CD14-positive monocyte (primary cell): ENCODE measurements around the gene DNAI1. TPM values are rescaled to one million over a fixed set of nuclear protein-coding genes. Genes with fewer than 3 reads are reported as not detected.

Source experiments
- DNase-seq, 3 donors: peaks; one replicate each; pipeline ENCODE4 v3.0.0-alpha.2; 2011 to 2022
- H2AFZ ChIP-seq: 2 replicates; pipeline ENCODE4 v1.6.0; 2012; ENCODE audit warnings: mild to moderate bottlenecking, low read depth, low read length, inconsistent platforms; ENCODE audit not compliant: insufficient read depth, poor library complexity, severe bottlenecking
- H3K27ac ChIP-seq, 2 donors: 1 replicate in 1 of 2; 2 replicates in 1 of 2; pipeline ENCODE4 v1.5.1; 2012 to 2013; ENCODE audit warnings: low read length in 2 of 2, control low read depth in 1 of 2, inconsistent platforms in 1 of 2, low read depth in 1 of 2, mild to moderate bottlenecking in 1 of 2
- H3K27me3 ChIP-seq, 2 donors: one replicate each; pipeline versions ENCODE4 v1.6.0 to v1.6.1; 2011 to 2013; ENCODE audit warnings: low read length in 2 of 2; ENCODE audit not compliant: control insufficient read depth in 2 of 2, insufficient read depth in 2 of 2
- H3K36me3 ChIP-seq, 2 donors: replicated peaks in 1 of 2; 1 replicate in 1 of 2; 2 replicates in 1 of 2; pipeline versions ENCODE4 v1.5.1 to v1.6.1; 2012 to 2013; ENCODE audit warnings: low read length in 2 of 2, control low read depth in 1 of 2, inconsistent platforms in 1 of 2, mild to moderate bottlenecking in 1 of 2; ENCODE audit not compliant: insufficient read depth in 2 of 2, control insufficient read depth in 1 of 2
- H3K4me1 ChIP-seq, 2 donors: 1 replicate in 1 of 2; 2 replicates in 1 of 2; pipeline versions ENCODE4 v1.5.1 to v1.6.1; 2012 to 2013; ENCODE audit warnings: low read length in 2 of 2, control low read depth in 1 of 2, inconsistent platforms in 1 of 2, mild to moderate bottlenecking in 1 of 2, moderate library complexity in 1 of 2; ENCODE audit not compliant: insufficient read depth in 2 of 2, control insufficient read depth in 1 of 2
- H3K4me2 ChIP-seq: replicated peaks from 2 replicates; pipeline ENCODE3; 2012; ENCODE audit warnings: low read length, moderate library complexity, mild to moderate bottlenecking; ENCODE audit not compliant: poor library complexity, severe bottlenecking; ENCODE audit errors: extremely low read depth
- H3K4me3 ChIP-seq, 3 experiments: fragments of 200-600 bp in 1 of 3; sonication (generic) in 1 of 3; replicated peaks in 1 of 3; 1 replicate in 2 of 3; 2 replicates in 1 of 3; pipeline ENCODE4 v1.5.1; 2011 to 2013; ENCODE audit warnings: low read length in 3 of 3, mild to moderate bottlenecking in 3 of 3, control low read depth in 2 of 3, low read depth in 2 of 3, inconsistent platforms in 1 of 3, moderate library complexity in 1 of 3
- H3K79me2 ChIP-seq: 2 replicates; pipeline ENCODE4 v1.6.0; 2012; ENCODE audit warnings: mild to moderate bottlenecking, control low read depth, inconsistent platforms, low read length, moderate library complexity; ENCODE audit not compliant: insufficient read depth
- H3K9ac ChIP-seq: 2 replicates; pipeline ENCODE4 v1.6.0; 2017; ENCODE audit warnings: low read length, mild to moderate bottlenecking; ENCODE audit not compliant: insufficient read depth, poor library complexity, severe bottlenecking
- H3K9me3 ChIP-seq, 2 donors: replicated peaks in 1 of 2; 1 replicate in 1 of 2; 2 replicates in 1 of 2; pipeline versions ENCODE4 v1.5.1 to v1.6.1; 2012 to 2013; ENCODE audit warnings: low read length in 2 of 2, control low read depth in 1 of 2; ENCODE audit not compliant: control insufficient read depth in 1 of 2, insufficient read depth in 1 of 2
- H4K20me1 ChIP-seq: 2 replicates; pipeline ENCODE4 v1.6.0; 2012; ENCODE audit warnings: mild to moderate bottlenecking, low read length, control low read depth, moderate library complexity; ENCODE audit not compliant: insufficient read depth
- H3K27ac Mint-ChIP-seq, 7 donors: one replicate each; pipeline ENCODE4 v1.8.0; 2020; ENCODE audit warnings: mild to moderate bottlenecking in 7 of 7, mixed read lengths in 7 of 7, moderate library complexity in 6 of 7, inconsistent platforms in 2 of 7
- H3K27me3 Mint-ChIP-seq, 3 donors: one replicate each; pipeline ENCODE4 v1.8.0; 2021 to 2022; ENCODE audit warnings: low read depth in 3 of 3, mild to moderate bottlenecking in 3 of 3, mixed read lengths in 3 of 3, moderate library complexity in 3 of 3, inconsistent platforms in 1 of 3
- H3K36me3 Mint-ChIP-seq, 2 donors: one replicate each; pipeline ENCODE4 v1.8.0; 2020; ENCODE audit warnings: mixed read lengths in 2 of 2, inconsistent platforms in 1 of 2, mild to moderate bottlenecking in 1 of 2
- H3K4me1 Mint-ChIP-seq: one replicate; pipeline ENCODE4 v1.8.0; 2020; ENCODE audit warnings: mild to moderate bottlenecking, mixed read lengths
- H3K4me3 Mint-ChIP-seq, 2 donors: one replicate each; pipeline ENCODE4 v1.8.0; 2020; ENCODE audit warnings: mild to moderate bottlenecking in 2 of 2, mixed read lengths in 2 of 2, moderate library complexity in 1 of 2
- H3K9me3 Mint-ChIP-seq, 7 donors: one replicate each; pipeline ENCODE4 v1.8.0; 2020 to 2022; ENCODE audit warnings: mixed read lengths in 7 of 7, mild to moderate bottlenecking in 6 of 7, moderate library complexity in 6 of 7, inconsistent platforms in 2 of 7
- CTCF ChIP-seq: fragments of 200-600 bp; IDR thresholded peaks from one replicate; pipeline ENCODE4 v1.8.0; 2022; ENCODE audit warnings: antibody characterized with exemption, mild to moderate bottlenecking
- WGBS: methylation state at CpG from one replicate; pipeline ENCODE4 v1.1.5; 2013; ENCODE audit warnings: missing lambda C conversion rate; ENCODE audit not compliant: insufficient coverage; 5-methylcytosine and 5-hydroxymethylcytosine counted together
- intact Hi-C, 2 donors: fragments of 100-400 bp; cut with micrococcal nuclease; formaldehyde crosslinking; loops; one replicate each; pipeline versions ENCODE4 v1.15.0 to v1.15.1; 2023
- polyA plus RNA-seq, 3 donors: library from polyadenylated mRNA; depleted of rRNA in 1 of 3; unstranded in 2 of 3; stranded (reverse) in 1 of 3; fragments of 300-500 nt in 2 of 3; fragments of >200 nt in 1 of 3; fragmentation: Illumina TruSeq in 2 of 3; gene quantifications; 1 replicate in 2 of 3; 2 replicates in 1 of 3; pipeline ENCODE4 v1.2.3, GENCODE V29; 2012 to 2021

Gene DNAI1
- polyA plus RNA-seq, 3 donors: not detected

GRCh38 chr9:34451545-34451944, 7.1 kb upstream of the DNAI1 start:
- peaks cover 0 to 3% of the 10 kb centered on the region in 2 donors for H3K36me3 Mint-ChIP-seq
- H3K4me2 ChIP-seq: no peak overlapping the region
- H3K27ac Mint-ChIP-seq: no peak overlapping the region
- H3K4me3 ChIP-seq: no peak overlapping the region
- no peak overlapping the region for H3K9ac ChIP-seq
- no peaks in the 10 kb centered on the region for H3K36me3 ChIP-seq
- DNase-seq: no peak
- WGBS: 80% methylated on average over 1 of the region's 3 CpGs
- no peaks in the 10 kb centered on the region for H3K9me3 Mint-ChIP-seq
- peaks cover 5% of the 10 kb centered on the region for H3K79me2 ChIP-seq
- no peaks in the 10 kb centered on the region for H3K27me3 Mint-ChIP-seq
- H3K4me1 ChIP-seq: peaks cover 9% of the 10 kb centered on the region in 2 donors
- H3K4me3 Mint-ChIP-seq: no peak overlapping the region
- H3K27me3 ChIP-seq: no peaks in the 10 kb centered on the region
- peaks cover 70% of the 10 kb centered on the region for H4K20me1 ChIP-seq
- intact Hi-C loops: loop anchor here in 1 of 2 donors (10.0 kb wide), 1 partner anchor 163 kb away; the partner anchor contains the start of gene RPP25L
- TF ChIP-seq CTCF: no peak
- H2AFZ ChIP-seq: no peak overlapping the region
- peaks cover 8% of the 10 kb centered on the region for H3K4me1 Mint-ChIP-seq
- H3K27ac ChIP-seq: no peak overlapping the region
- no peaks in the 10 kb centered on the region for H3K9me3 ChIP-seq

GRCh38 chr9:34452568-34452967, 6.0 kb upstream of the DNAI1 start:
- intact Hi-C loops: loop anchor here in 1 of 2 donors (10.0 kb wide), 1 partner anchor 162 kb away; the partner anchor contains the start of gene RPP25L
- H3K4me1 ChIP-seq: peaks cover 19% of the 10 kb centered on the region in 2 donors
- H2AFZ ChIP-seq: no peak overlapping the region
- no peak overlapping the region for H3K4me2 ChIP-seq
- no peak for TF ChIP-seq CTCF
- DNase-seq: no peak
- H3K9me3 Mint-ChIP-seq: peaks cover 0 to 2% (median 0%) of the 10 kb centered on the region in 7 donors
- peaks cover 0 to 3% of the 10 kb centered on the region in 2 donors for H3K36me3 Mint-ChIP-seq
- no peaks in the 10 kb centered on the region for H3K36me3 ChIP-seq
- peaks cover 0 to 6% of the 10 kb centered on the region in 2 donors for H3K27me3 ChIP-seq
- H3K9me3 ChIP-seq: no peaks in the 10 kb centered on the region
- peaks cover 13% of the 10 kb centered on the region for H3K79me2 ChIP-seq
- no peak overlapping the region for H3K27ac Mint-ChIP-seq
- H3K4me3 Mint-ChIP-seq: no peak overlapping the region
- H4K20me1 ChIP-seq: peaks cover 69% of the 10 kb centered on the region
- no peak overlapping the region for H3K27ac ChIP-seq
- no peak overlapping the region for H3K4me3 ChIP-seq
- peaks cover 2 to 6% (median 3%) of the 10 kb centered on the region in 3 donors for H3K27me3 Mint-ChIP-seq
- 97% methylated on average over 2 of the region's 2 CpGs for WGBS
- no peak overlapping the region for H3K9ac ChIP-seq
- peaks cover 19% of the 10 kb centered on the region for H3K4me1 Mint-ChIP-seq
